ENCODE results near the gene CAMKK1.

CAMKK1 gene

DNA sequence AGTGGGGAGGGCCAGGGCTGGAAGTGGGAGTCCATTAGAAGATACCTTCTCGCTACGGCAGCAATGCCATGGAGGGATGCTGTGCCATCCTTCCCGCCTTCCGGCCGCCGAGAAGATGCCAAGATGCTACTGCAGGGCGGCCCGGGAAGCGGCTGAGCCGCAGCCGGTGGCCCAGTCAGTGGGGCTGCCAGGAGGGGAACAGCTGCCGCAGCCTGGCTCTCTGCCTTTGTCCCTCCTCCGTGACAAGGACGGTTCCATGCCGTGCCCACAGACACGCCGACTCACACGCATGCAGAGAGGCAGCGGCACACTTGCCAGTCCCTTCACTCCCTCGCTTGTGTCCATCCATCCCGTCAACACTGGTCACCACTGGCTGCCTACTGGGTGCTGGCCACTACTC is 26.6 kb downstream of the CAMKK1 start:
- no peak overlapping the region for H2BK12ac ChIP-seq (ENCODE audit: low read length in 2 of 2)

DNA sequence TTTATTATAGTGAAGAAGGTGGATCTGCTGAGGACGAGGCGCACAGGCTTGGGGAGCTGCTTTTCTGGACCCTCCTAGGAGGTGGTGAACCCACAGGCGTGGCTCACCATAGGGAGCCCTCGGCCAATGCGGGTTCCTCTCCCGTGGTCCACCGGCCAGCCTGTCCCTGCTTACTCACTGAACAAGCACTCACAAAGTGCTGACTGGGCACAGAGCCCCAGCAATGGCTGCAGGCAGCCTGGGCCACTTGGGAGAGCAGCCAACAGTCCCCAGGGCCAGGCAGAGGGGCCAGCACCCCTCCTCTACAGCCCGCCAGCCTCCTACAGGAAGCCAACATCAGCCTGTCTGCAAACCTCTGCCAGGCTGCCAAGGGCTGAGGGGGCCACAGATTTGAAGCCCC is 27.7 kb downstream of the CAMKK1 start:
- Histone ChIP-seq H2BK5ac (ENCODE audit: low read depth, low read length, poor library complexity, severe bottlenecking) (no peak overlapping the region), H3K79me1 (replicated peaks; ENCODE audit: low read length, poor library complexity, severe bottlenecking) (no peaks in the 10 kb centered on the region), H3K23ac (ENCODE audit: low read length in 2 of 2) (no peak overlapping the region), H3K4me3 (ENCODE audit: insufficient read depth in 1 of 2, low read depth in 1 of 2, low read length in 2 of 2) (no peak overlapping the region), H2BK120ac (ENCODE audit: low read depth, low read length) (no peak overlapping the region), H2BK12ac (ENCODE audit: low read length in 2 of 2) (no peak overlapping the region), H3K4me2 (ENCODE audit: low read length, poor library complexity, severe bottlenecking) (no peak overlapping the region), H2AK5ac (ENCODE audit: low read length, severe bottlenecking) (no peak overlapping the region), H2BK15ac (ENCODE audit: low read depth, poor library complexity, severe bottlenecking) (no peak overlapping the region), H3K9ac (ENCODE audit: low read length) (no peak overlapping the region), H3K4ac (ENCODE audit: low read depth in 1 of 2, low read length in 2 of 2) (no peak overlapping the region), H3K4me1 (ENCODE audit: control insufficient read depth, insufficient read depth, low read depth, low read length) (peaks cover 19% of the 10 kb centered on the region), H4K8ac (ENCODE audit: low read length) (no peak overlapping the region), H3K27ac (ENCODE audit: low read length, poor library complexity, severe bottlenecking) (no peak overlapping the region), H2AFZ (ENCODE audit: low read depth, low read length) (no peak overlapping the region), H3K27me3 (ENCODE audit: control insufficient read depth in 1 of 2, insufficient read depth in 1 of 2, low read length in 2 of 2) (no peaks in the 10 kb centered on the region), H3K14ac (ENCODE audit: low read length in 2 of 2) (no peak overlapping the region), H4K91ac (ENCODE audit: low read length) (no peak overlapping the region), H3K36me3 (ENCODE audit: control insufficient read depth in 1 of 2, insufficient read depth in 2 of 2, low read depth in 1 of 2, low read length in 2 of 2) (peaks cover 25 to 49% of the 10 kb centered on the region in 2 experiments), H3K9me3 (ENCODE audit: control insufficient read depth, low read length) (no peaks in the 10 kb centered on the region), H3K18ac (ENCODE audit: low read depth in 1 of 2, low read length in 2 of 2) (no peak overlapping the region)
- no peak for DNase-seq
- WGBS, result 92% methylated on average over 8 of the region's 8 CpGs

More for the DNA sequence above, 26.6 kb downstream of the CAMKK1 start:
- WGBS, result 96% methylated on average over 21 of the region's 21 CpGs
- Histone ChIP-seq H2BK15ac (ENCODE audit: low read depth, poor library complexity, severe bottlenecking) (no peak overlapping the region), H2AFZ (ENCODE audit: low read depth, low read length) (no peak overlapping the region), H3K27ac (ENCODE audit: low read length, poor library complexity, severe bottlenecking) (no peak overlapping the region), H2BK5ac (ENCODE audit: low read depth, low read length, poor library complexity, severe bottlenecking) (no peak overlapping the region), H3K4me3 (ENCODE audit: insufficient read depth in 1 of 2, low read depth in 1 of 2, low read length in 2 of 2) (no peak overlapping the region), H2BK120ac (ENCODE audit: low read depth, low read length) (no peak overlapping the region), H3K9me3 (ENCODE audit: control insufficient read depth, low read length) (no peaks in the 10 kb centered on the region), H3K4me2 (ENCODE audit: low read length, poor library complexity, severe bottlenecking) (no peak overlapping the region), H3K18ac (ENCODE audit: low read depth in 1 of 2, low read length in 2 of 2) (no peak overlapping the region), H4K91ac (ENCODE audit: low read length) (no peak overlapping the region), H4K8ac (ENCODE audit: low read length) (no peak overlapping the region), H3K79me1 (replicated peaks; ENCODE audit: low read length, poor library complexity, severe bottlenecking) (no peaks in the 10 kb centered on the region), H3K9ac (ENCODE audit: low read length) (no peak overlapping the region), H3K27me3 (ENCODE audit: control insufficient read depth in 1 of 2, insufficient read depth in 1 of 2, low read length in 2 of 2) (no peaks in the 10 kb centered on the region), H2AK5ac (ENCODE audit: low read length, severe bottlenecking) (no peak overlapping the region), H3K23ac (ENCODE audit: low read length in 2 of 2) (no peak overlapping the region), H3K14ac (ENCODE audit: low read length in 2 of 2) (no peak overlapping the region), H3K36me3 (ENCODE audit: control insufficient read depth in 1 of 2, insufficient read depth in 2 of 2, low read depth in 1 of 2, low read length in 2 of 2) (peaks cover 19 to 40% of the 10 kb centered on the region in 2 experiments), H3K4ac (ENCODE audit: low read depth in 1 of 2, low read length in 2 of 2) (no peak overlapping the region), H3K4me1 (ENCODE audit: control insufficient read depth, insufficient read depth, low read depth, low read length) (peaks cover 24% of the 10 kb centered on the region)
- DNase-seq, result no peak

DNA sequence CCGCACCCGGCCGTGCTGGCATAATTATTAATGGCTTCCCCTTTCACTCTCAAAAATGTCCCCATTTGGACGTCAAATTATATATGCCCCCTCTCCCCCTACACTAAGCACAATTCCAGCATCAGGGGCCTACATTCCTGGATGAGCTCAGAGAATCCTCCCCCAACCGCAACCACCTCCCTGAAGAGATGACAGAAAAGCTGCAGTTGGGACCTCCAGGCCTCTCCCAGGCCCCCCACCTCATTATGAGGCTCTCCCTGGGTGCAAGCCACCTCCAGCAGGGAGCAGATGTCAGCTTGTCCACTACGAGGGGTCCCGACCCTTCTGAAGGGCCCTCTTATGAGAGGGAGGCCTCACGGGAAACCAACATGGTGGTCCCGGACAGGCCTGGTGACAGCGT is 28.3 kb downstream of the CAMKK1 start:
- Histone ChIP-seq H4K8ac (ENCODE audit: low read length) (no peak overlapping the region), H3K14ac (ENCODE audit: low read length in 2 of 2) (no peak overlapping the region), H2AK5ac (ENCODE audit: low read length, severe bottlenecking) (peak overlapping the region; percentile 57), H3K9ac (ENCODE audit: low read length) (no peak overlapping the region), H3K79me1 (replicated peaks; ENCODE audit: low read length, poor library complexity, severe bottlenecking) (no peaks in the 10 kb centered on the region), H3K4me3 (ENCODE audit: insufficient read depth in 1 of 2, low read depth in 1 of 2, low read length in 2 of 2) (no peak overlapping the region), H3K9me3 (ENCODE audit: control insufficient read depth, low read length) (no peaks in the 10 kb centered on the region), H2BK12ac (ENCODE audit: low read length in 2 of 2) (no peak overlapping the region), H3K27me3 (ENCODE audit: control insufficient read depth in 1 of 2, insufficient read depth in 1 of 2, low read length in 2 of 2) (no peaks in the 10 kb centered on the region), H3K4me1 (ENCODE audit: control insufficient read depth, insufficient read depth, low read depth, low read length) (peaks cover 19% of the 10 kb centered on the region), H2BK5ac (ENCODE audit: low read depth, low read length, poor library complexity, severe bottlenecking) (no peak overlapping the region), H2BK15ac (ENCODE audit: low read depth, poor library complexity, severe bottlenecking) (no peak overlapping the region), H3K4ac (ENCODE audit: low read depth in 1 of 2, low read length in 2 of 2) (no peak overlapping the region), H3K4me2 (ENCODE audit: low read length, poor library complexity, severe bottlenecking) (no peak overlapping the region), H3K18ac (ENCODE audit: low read depth in 1 of 2, low read length in 2 of 2) (no peak overlapping the region), H3K27ac (ENCODE audit: low read length, poor library complexity, severe bottlenecking) (no peak overlapping the region), H2AFZ (ENCODE audit: low read depth, low read length) (no peak overlapping the region), H2BK120ac (ENCODE audit: low read depth, low read length) (no peak overlapping the region), H3K36me3 (ENCODE audit: control insufficient read depth in 1 of 2, insufficient read depth in 2 of 2, low read depth in 1 of 2, low read length in 2 of 2) (peaks cover 27 to 50% of the 10 kb centered on the region in 2 experiments), H3K23ac (ENCODE audit: low read length in 2 of 2) (no peak overlapping the region), H4K91ac (ENCODE audit: low read length) (no peak overlapping the region)
- WGBS, result 90% methylated on average over 10 of the region's 10 CpGs
- no peak for DNase-seq

DNA sequence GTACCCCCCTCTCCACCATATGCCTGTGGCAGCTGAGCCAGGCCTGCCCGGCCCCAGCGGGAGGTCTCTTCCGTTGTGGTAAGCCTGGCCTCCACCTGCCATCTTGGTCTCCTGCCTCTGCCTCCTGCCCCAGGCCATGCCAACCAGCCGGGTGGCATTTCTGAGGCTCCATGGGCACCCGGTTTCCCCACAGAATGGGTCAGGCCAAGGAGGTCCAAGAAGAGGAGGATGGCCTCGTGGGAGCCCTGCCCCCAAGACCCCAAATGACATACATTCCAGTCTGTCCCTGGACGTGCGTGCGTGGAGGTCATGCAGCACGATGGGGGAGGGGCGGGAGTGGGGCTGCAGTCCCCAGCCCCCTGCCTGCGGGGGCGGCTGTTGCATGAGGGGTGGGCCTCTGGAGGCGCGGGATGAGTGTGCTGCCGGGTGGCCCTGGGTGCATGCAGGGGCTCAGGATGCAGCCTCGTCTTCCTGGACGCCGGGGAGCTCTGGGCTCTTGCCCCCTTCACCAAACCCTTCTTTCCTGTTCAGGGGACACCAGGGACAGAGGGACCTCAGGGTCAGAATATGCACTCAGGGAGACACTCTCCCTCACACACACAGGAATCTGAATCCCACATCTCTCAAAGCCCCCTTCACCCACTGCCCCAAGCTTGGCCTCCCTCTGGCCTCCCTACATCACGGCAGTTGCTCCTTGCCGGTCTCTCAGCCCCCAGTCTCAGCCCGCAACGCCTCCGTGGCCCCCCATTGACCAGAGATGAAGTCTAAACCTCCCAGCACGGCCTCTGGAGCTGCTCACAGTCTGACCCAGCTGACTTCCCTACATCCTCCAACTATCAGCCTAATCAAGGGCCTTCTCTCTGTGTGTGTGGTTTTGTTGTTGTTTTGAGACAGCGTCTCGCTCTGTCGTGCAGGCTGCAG is 30.8 kb downstream of the CAMKK1 start:
- H3K18ac ChIP-seq (ENCODE audit: low read depth in 1 of 2, low read length in 2 of 2), result no peak overlapping the region
- no peak overlapping the region for H2BK120ac ChIP-seq (ENCODE audit: low read depth, low read length)
- no peaks in the 10 kb centered on the region for H3K9me3 ChIP-seq (ENCODE audit: control insufficient read depth, low read length)
- no peak overlapping the region for H2BK5ac ChIP-seq (ENCODE audit: low read depth, low read length, poor library complexity, severe bottlenecking)
- H3K4me3 ChIP-seq (ENCODE audit: insufficient read depth in 1 of 2, low read depth in 1 of 2, low read length in 2 of 2), result no peak overlapping the region
- H3K36me3 ChIP-seq (ENCODE audit: control insufficient read depth in 1 of 2, insufficient read depth in 2 of 2, low read depth in 1 of 2, low read length in 2 of 2), result peaks cover 22 to 34% of the 10 kb centered on the region in 2 experiments
- H3K14ac ChIP-seq (ENCODE audit: low read length in 2 of 2), result no peak overlapping the region
- no peak overlapping the region for H2AFZ ChIP-seq (ENCODE audit: low read depth, low read length)
- no peaks in the 10 kb centered on the region for H3K79me1 ChIP-seq (replicated peaks; ENCODE audit: low read length, poor library complexity, severe bottlenecking)
- no peak for DNase-seq
- H3K4me2 ChIP-seq (ENCODE audit: low read length, poor library complexity, severe bottlenecking), result no peak overlapping the region
- no peak overlapping the region for H4K91ac ChIP-seq (ENCODE audit: low read length)
- H4K8ac ChIP-seq (ENCODE audit: low read length), result no peak overlapping the region
- no peak overlapping the region for H3K4ac ChIP-seq (ENCODE audit: low read depth in 1 of 2, low read length in 2 of 2)
- H3K9ac ChIP-seq (ENCODE audit: low read length), result no peak overlapping the region
- H3K27me3 ChIP-seq (ENCODE audit: control insufficient read depth in 1 of 2, insufficient read depth in 1 of 2, low read length in 2 of 2), result peaks cover 0 to 6% of the 10 kb centered on the region in 2 experiments
- peaks cover 14% of the 10 kb centered on the region for H3K4me1 ChIP-seq (ENCODE audit: control insufficient read depth, insufficient read depth, low read depth, low read length)
- H3K23ac ChIP-seq (ENCODE audit: low read length in 2 of 2), result no peak overlapping the region
- WGBS, result 94% methylated on average over 26 of the region's 28 CpGs
- H2AK5ac ChIP-seq (ENCODE audit: low read length, severe bottlenecking), result no peak overlapping the region
- no peak overlapping the region for H3K27ac ChIP-seq (ENCODE audit: low read length, poor library complexity, severe bottlenecking)
- H2BK15ac ChIP-seq (ENCODE audit: low read depth, poor library complexity, severe bottlenecking), result no peak overlapping the region
- no peak overlapping the region for H2BK12ac ChIP-seq (ENCODE audit: low read length in 2 of 2)
